Endothelial cell of umbilical vein (primary cell): Measurements from ENCODE around the gene ABCA2. TPM values are rescaled to one million over a fixed set of nuclear protein-coding genes. Genes with fewer than 3 reads are reported as not detected.

Source experiments
- BruUV-seq: library from RNA; stranded (reverse); fragments of 400-500 nt; replicated peaks from 2 replicates; lab custom pipeline; 2021; lab: Mats Ljungman, UMichigan
- CTCF ChIA-PET: fragments of 300-600, 350-600 bp; sonication (Branson Sonifier 250); formaldehyde crosslinking; loops from one replicate; lab custom pipeline; 2021; ENCODE audit warnings: antibody characterized with exemption, inconsistent platforms; lab: Charles Lee
- POLR2A ChIA-PET: fragments of 300-600, 350-600 bp; sonication (Branson Sonifier 250); formaldehyde crosslinking; loops from one replicate; lab custom pipeline; 2021; ENCODE audit warnings: antibody characterized with exemption, inconsistent platforms; lab: Charles Lee
- DNase-seq: peaks from one replicate; pipeline ENCODE4 v3.0.0-alpha.2; 2011; ENCODE audit warnings: low read depth, low spot score
- FAIRE-seq: peaks from 2 replicates; lab custom pipeline; 2011; peaks lifted over from hg19 to GRCh38; lab: Jason Lieb, UNC
- H2AFZ ChIP-seq: 2 replicates; pipeline ENCODE4 v1.6.0; 2012; ENCODE audit warnings: low read depth, low read length, control low read depth, inconsistent platforms
- H3K27ac ChIP-seq: 2 replicates; pipeline ENCODE4 v1.5.1; 2011; ENCODE audit warnings: low read depth, mild to moderate bottlenecking, control low read depth, low read length, moderate library complexity; ENCODE audit not compliant: insufficient read depth
- H3K27me3 ChIP-seq, 2 experiments: 2 replicates each; pipeline versions ENCODE4 v1.6.0 to v1.6.1; 2011; ENCODE audit warnings: low read length in 2 of 2, mixed read lengths in 1 of 2; ENCODE audit not compliant: control insufficient read depth in 2 of 2, insufficient read depth in 2 of 2
- H3K36me3 ChIP-seq, 2 experiments: 2 replicates in 1 of 2; 3 replicates in 1 of 2; pipeline ENCODE4 v1.5.1; 2011; ENCODE audit warnings: low read length in 2 of 2, mild to moderate bottlenecking in 1 of 2, moderate library complexity in 1 of 2; ENCODE audit not compliant: control insufficient read depth in 2 of 2, insufficient read depth in 2 of 2; ENCODE audit errors: extremely low read depth in 1 of 2
- H3K4me1 ChIP-seq: 3 replicates; pipeline ENCODE4 v1.5.1; 2011; ENCODE audit warnings: mild to moderate bottlenecking, low read length; ENCODE audit not compliant: control insufficient read depth, insufficient read depth; ENCODE audit errors: extremely low read depth
- H3K4me2 ChIP-seq: 2 replicates; pipeline ENCODE4 v1.6.1; 2011; ENCODE audit warnings: low read length, control low read depth, mixed read lengths; ENCODE audit not compliant: insufficient read depth
- H3K4me3 ChIP-seq, 3 experiments: fragments of 200-600 bp in 1 of 3; sonication (generic), shearing (Covaris generic) in 1 of 3; replicated peaks in 1 of 3; 2 replicates each; pipeline ENCODE4 v1.5.1; 2011 to 2016; ENCODE audit warnings: control low read depth in 3 of 3, low read length in 3 of 3, mild to moderate bottlenecking in 2 of 3, inconsistent platforms in 1 of 3, low read depth in 1 of 3, moderate library complexity in 1 of 3; ENCODE audit not compliant: insufficient read depth in 1 of 3
- H3K79me2 ChIP-seq: 2 replicates; pipeline ENCODE4 v1.6.0; 2012; ENCODE audit warnings: low read length, inconsistent platforms; ENCODE audit not compliant: control insufficient read depth, insufficient read depth
- H3K9ac ChIP-seq: replicated peaks from 2 replicates; pipeline ENCODE3; 2011; ENCODE audit warnings: low read length, control low read depth; ENCODE audit not compliant: insufficient read depth; ENCODE audit errors: extremely low read depth
- H3K9me1 ChIP-seq: replicated peaks from 3 replicates; pipeline ENCODE4 v1.6.0; 2011; ENCODE audit warnings: mild to moderate bottlenecking, low read length; ENCODE audit not compliant: control insufficient read depth, insufficient read depth; ENCODE audit errors: extremely low read depth
- H3K9me3 ChIP-seq: replicated peaks from 2 replicates; pipeline ENCODE4 v1.5.1; 2012; ENCODE audit warnings: low read length, inconsistent platforms; ENCODE audit not compliant: control insufficient read depth, insufficient read depth
- H4K20me1 ChIP-seq: replicated peaks from 2 replicates; pipeline ENCODE3; 2011; ENCODE audit warnings: mild to moderate bottlenecking, low read length; ENCODE audit not compliant: control insufficient read depth, insufficient read depth; ENCODE audit errors: extremely low read depth
- EZH2 ChIP-seq: IDR thresholded peaks from 2 replicates; pipeline ENCODE4 v1.6.1; 2012; ENCODE audit warnings: borderline replicate concordance, low read depth, mild to moderate bottlenecking, moderate library complexity, low read length, inconsistent platforms; ENCODE audit not compliant: severe bottlenecking
- FOS ChIP-seq: IDR thresholded peaks from 2 replicates; pipeline ENCODE4 v1.6.1; 2011; ENCODE audit warnings: mild to moderate bottlenecking, low read length, moderate library complexity, borderline replicate concordance; ENCODE audit not compliant: insufficient read depth
- GATA2 ChIP-seq: IDR thresholded peaks from 2 replicates; pipeline ENCODE4 v1.7.0; 2011; ENCODE audit warnings: low read depth, mild to moderate bottlenecking, moderate library complexity, mixed read lengths, low read length; ENCODE audit not compliant: insufficient read length, insufficient read depth
- JUN ChIP-seq: IDR thresholded peaks from 2 replicates; pipeline ENCODE4 v1.6.1; 2011; ENCODE audit warnings: borderline replicate concordance, low read depth; ENCODE audit not compliant: insufficient read length, insufficient read depth
- POLR2A ChIP-seq: IDR thresholded peaks from 2 replicates; pipeline ENCODE4 v1.6.1; 2012; ENCODE audit warnings: low read depth, mild to moderate bottlenecking, control low read depth, low read length
- POLR2AphosphoS5 ChIP-seq: IDR thresholded peaks from 2 replicates; pipeline ENCODE4 v1.6.1; 2012; ENCODE audit warnings: low read depth, mild to moderate bottlenecking, control low read depth, low read length, moderate library complexity; ENCODE audit not compliant: insufficient read depth
- dilution Hi-C: fragments of 300-500 bp; cut with MboI; formaldehyde crosslinking; loops from one replicate; pipeline ENCODE4 v1.15.0; 2019; ENCODE audit warnings: low sequenced_read_pairs; ENCODE audit not compliant: extremely low pct_ligation_motif_present
- intact Hi-C: fragments of 100-400 bp; cut with micrococcal nuclease; formaldehyde crosslinking; loops from one replicate; pipeline ENCODE4 v1.10.0; 2022
- polyA plus RNA-seq, 4 experiments: library from polyadenylated mRNA; depleted of rRNA in 3 of 4; stranded (reverse) in 3 of 4; unstranded in 1 of 4; fragments of >200 nt; gene quantifications; 2 replicates each; pipeline versions ENCODE4 v1.2.1 to v1.2.3, GENCODE V29; 2011 to 2012; ENCODE audit warnings: missing spikeins in 1 of 4
- total RNA-seq: library from RNA; stranded (reverse); gene quantifications from 2 replicates; pipeline ENCODE4 v1.2.3, GENCODE V29; 2021
- TF ChIP-seq, protein P1 (sequence below): IDR thresholded peaks from 2 replicates; pipeline ENCODE4 v1.6.1; 2011; ENCODE audit not compliant: insufficient read depth, insufficient read length
- TF ChIP-seq, protein P2 (sequence below), 2 donors: IDR thresholded peaks; 1 replicate in 1 of 2; 2 replicates in 1 of 2; pipeline ENCODE4 v1.5.1; 2011; ENCODE audit warnings: low read length in 2 of 2, mild to moderate bottlenecking in 2 of 2, moderate library complexity in 2 of 2, control low read depth in 1 of 2, inconsistent platforms in 1 of 2, low read depth in 1 of 2; ENCODE audit not compliant: insufficient read depth in 1 of 2; ENCODE audit errors: extremely low read depth in 1 of 2

ABCA2 gene
- total and polyA plus RNA-seq, 2 donors (not counting 3 experiments of a cell fraction or from before 2014, with no cell fraction given): 20.0 to 29.1 TPM

DNA sequence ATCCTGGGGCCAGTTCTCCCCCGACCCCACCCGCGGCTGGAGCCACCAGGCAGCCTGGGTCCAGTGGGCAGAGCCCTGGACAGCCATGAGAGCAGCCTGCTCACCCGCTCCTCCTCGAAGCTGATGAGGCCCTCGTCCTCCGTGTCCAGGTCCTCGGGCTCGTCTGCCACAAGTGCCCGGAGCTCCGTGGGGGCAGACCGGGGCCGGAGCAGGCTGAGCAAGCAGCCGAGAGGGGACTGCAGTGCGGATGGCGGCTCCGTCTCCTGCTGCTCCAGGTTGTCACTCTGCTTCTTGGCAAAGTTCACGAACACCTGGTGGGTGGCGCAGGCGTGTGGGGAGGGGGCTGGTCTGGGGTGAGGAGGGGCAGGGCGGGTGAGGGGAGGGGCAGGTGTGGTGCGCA lies 19.7 kb downstream of the ABCA2 start:
- Histone ChIP-seq H3K9me3 (no peaks in the 10 kb centered on the region), H3K4me1 (no peaks in the 10 kb centered on the region), H2AFZ (no peak overlapping the region), H3K4me3 (no peak overlapping the region), H4K20me1 (no peaks in the 10 kb centered on the region), H3K9ac (no peak overlapping the region), H3K36me3 (no peaks in the 10 kb centered on the region), H3K27ac (no peak overlapping the region), H3K9me1 (no peaks in the 10 kb centered on the region), H3K4me2 (no peak overlapping the region), H3K27me3 (no peaks in the 10 kb centered on the region), H3K79me2 (no peaks in the 10 kb centered on the region)
- no peak for FAIRE-seq
- POLR2A ChIA-PET: no interaction called here
- CTCF ChIA-PET: interaction anchor here (2.0 kb wide), 1 partner anchor 21 kb away, joined by 5 read pairs; no protein-coding TSS in a partner anchor
- DNase-seq: no peak
- no TSS peak for BruUV-seq
- intact Hi-C loops (no loop called here), dilution Hi-C loops (no loop called here)
- no peak for TF ChIP-seq EZH2
- no peak for TF ChIP-seq JUN
- no peak for TF ChIP-seq POLR2A
- TF ChIP-seq, protein P1, sequence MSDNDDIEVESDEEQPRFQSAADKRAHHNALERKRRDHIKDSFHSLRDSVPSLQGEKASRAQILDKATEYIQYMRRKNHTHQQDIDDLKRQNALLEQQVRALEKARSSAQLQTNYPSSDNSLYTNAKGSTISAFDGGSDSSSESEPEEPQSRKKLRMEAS: no peak
- TF ChIP-seq FOS: no peak
- no peak for TF ChIP-seq GATA2
- TF ChIP-seq, protein P2, sequence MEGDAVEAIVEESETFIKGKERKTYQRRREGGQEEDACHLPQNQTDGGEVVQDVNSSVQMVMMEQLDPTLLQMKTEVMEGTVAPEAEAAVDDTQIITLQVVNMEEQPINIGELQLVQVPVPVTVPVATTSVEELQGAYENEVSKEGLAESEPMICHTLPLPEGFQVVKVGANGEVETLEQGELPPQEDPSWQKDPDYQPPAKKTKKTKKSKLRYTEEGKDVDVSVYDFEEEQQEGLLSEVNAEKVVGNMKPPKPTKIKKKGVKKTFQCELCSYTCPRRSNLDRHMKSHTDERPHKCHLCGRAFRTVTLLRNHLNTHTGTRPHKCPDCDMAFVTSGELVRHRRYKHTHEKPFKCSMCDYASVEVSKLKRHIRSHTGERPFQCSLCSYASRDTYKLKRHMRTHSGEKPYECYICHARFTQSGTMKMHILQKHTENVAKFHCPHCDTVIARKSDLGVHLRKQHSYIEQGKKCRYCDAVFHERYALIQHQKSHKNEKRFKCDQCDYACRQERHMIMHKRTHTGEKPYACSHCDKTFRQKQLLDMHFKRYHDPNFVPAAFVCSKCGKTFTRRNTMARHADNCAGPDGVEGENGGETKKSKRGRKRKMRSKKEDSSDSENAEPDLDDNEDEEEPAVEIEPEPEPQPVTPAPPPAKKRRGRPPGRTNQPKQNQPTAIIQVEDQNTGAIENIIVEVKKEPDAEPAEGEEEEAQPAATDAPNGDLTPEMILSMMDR (IDR thresholded peaks at IDR 0.05; ENCODE audit: extremely low read depth in 1 of 2, insufficient read depth in 1 of 2, low read depth in 1 of 2, low read length in 2 of 2): no peak
- no peak for TF ChIP-seq POLR2AphosphoS5
